ENCODE results near the gene EFCAB10.

GRCh38 chr7:105577251-105577650, 4.0 kb downstream of the EFCAB10 start:
- TF ChIP-seq TAF1 (IDR thresholded peaks at IDR 0.05; ENCODE audit: borderline replicate concordance, low read depth, low read length): no peak
- no peak for TF ChIP-seq POLR2A (IDR thresholded peaks at IDR 0.05; ENCODE audit: low read depth, low read length)
- TF ChIP-seq POLR2AphosphoS5 (IDR thresholded peaks at IDR 0.05; ENCODE audit: low read depth, low read length): no peak
